GM19240 (cell line): ENCODE data around the gene DCAF8.
A peak's percentile ranks its signal among the peaks of the same experiment; 100 is the strongest.

Experiments
- DNase-seq: peaks from one replicate; pipeline ENCODE4 v3.0.0; 2011; ENCODE audit warnings: low spot score; ENCODE audit not compliant: insufficient read length

Gene DCAF8

GRCh38 chr1:160264795-160265307 is 2.5 kb upstream of the DCAF8 start:
- no peak for DNase-seq

GRCh38 chr1:160261556-160261892 is 825 bp downstream of the DCAF8 start:
- peak; percentile 30 for DNase-seq

- no peak for DNase-seq
Observed at GRCh38 chr1:160260406-160261382, 1.7 kb downstream of the DCAF8 start.

DNA sequence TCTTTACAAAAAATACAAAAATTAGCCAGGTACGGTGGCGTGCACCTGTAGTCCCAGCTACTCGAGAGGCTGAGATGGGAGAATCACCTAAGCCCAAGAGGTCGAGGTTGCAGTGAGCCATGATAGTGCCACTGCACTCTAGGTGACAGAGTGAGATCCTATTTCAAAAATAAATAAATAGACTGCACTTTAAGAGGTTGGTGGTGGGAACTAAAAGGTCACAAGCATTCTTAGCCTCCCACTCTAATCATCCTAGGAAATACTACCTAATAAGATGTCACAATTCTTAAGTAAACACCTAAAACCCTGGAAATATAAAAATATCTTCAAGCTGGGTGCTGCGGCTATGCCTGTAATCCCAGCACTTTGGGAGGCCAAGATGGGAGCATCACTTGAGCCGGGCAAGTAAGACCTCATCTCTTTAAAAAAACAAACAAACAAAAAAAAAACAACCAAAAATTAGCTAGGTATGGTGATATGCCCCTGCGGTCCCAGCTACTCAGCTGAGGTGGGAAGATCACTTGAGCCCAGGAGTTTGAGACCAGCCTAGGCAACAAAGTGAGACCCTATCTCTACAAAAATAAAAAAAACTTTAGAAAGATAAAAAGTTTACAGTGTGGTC is 4.1 kb downstream of the DCAF8 start:
- no peak for DNase-seq

DNA sequence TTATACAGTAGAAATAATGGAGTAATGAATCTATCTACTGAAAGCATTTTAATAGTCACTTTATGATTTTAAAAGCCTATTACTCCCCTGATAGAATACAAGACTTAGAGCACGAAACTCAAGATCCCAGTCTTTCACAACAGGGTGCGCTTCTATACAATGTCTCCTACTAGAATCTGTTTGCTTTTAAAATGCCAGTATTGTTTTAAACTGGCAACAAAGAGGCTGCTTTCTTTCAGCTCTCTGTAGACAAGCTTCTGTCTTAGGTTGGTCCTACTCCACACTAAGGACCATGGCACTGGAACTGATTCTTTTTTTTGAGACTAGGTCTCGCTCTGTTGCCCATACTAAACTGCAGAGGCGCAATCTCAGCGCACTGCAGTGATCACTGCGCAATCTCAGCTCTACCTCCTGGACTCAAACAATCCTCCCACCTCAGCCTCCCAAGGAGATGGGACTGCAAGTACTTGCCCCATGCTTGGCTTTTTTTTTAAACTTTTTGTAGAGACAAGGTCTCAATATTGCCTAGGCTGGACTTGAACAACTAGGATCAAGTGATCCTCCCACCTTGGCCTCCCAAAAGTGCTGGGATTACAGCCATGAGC is 4.8 kb downstream of the DCAF8 start:
- DNase-seq, result no peak

DNA sequence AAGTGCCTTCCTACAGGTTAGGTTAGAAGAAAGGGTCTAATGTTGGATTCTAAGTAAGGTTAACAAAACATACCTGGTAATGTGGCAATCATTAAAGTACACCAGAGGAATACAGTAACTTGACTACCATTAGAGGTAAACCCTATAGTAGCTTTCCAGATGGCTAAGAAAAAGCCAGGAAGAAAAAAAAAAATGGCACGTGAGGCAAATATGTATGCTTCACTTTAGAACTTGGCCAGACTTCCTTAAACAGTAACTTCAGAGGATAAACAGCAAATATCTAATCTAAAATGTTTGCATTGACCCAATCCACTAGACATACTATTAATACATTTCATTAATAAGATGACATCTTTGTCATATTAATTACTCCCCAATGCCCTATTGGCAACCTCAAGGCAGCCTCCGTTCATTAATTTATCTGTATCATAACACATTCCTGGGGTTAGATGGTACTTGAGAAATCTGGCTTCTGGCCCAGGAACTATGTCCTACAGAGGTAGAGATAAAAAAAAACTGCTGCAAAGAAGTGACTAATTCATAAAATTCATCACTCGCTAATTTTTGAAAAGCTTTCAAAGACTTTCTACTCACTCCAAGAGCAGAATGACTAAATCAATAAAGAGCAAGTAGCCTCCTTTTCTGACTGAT is 5.8 kb downstream of the DCAF8 start:
- DNase-seq, result no peak

- DNase-seq, result no peak
Observed at GRCh38 chr1:160255781-160256300, 6.5 kb downstream of the DCAF8 start.

GRCh38 chr1:160251687-160252526 is 10.4 kb downstream of the DCAF8 start:
- DNase-seq, result peak; percentile 34

DNA sequence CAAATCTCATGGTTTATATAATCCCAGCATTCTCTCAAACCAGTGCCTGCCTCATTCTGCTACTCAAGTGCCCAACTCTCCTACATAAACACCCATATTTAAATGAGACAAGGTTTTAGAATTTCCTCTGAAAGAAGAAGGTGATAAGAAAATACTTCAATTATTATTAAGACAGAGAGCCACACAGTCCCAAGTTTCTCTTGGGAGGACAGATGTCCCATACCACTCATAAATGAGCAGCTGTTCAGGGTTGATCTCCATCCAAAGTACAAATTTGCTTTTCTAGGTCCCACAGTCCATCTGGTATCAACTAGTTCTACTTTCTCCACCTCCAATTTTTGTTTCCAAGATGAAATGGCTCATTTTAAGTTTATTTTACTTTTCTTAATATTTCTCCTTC is 11.3 kb downstream of the DCAF8 start:
- no peak for DNase-seq

- no peak for DNase-seq
Observed at GRCh38 chr1:160247053-160247452, 15.3 kb downstream of the DCAF8 start.

GRCh38 chr1:160245434-160245833 is 16.9 kb downstream of the DCAF8 start:
- no peak for DNase-seq

DNA sequence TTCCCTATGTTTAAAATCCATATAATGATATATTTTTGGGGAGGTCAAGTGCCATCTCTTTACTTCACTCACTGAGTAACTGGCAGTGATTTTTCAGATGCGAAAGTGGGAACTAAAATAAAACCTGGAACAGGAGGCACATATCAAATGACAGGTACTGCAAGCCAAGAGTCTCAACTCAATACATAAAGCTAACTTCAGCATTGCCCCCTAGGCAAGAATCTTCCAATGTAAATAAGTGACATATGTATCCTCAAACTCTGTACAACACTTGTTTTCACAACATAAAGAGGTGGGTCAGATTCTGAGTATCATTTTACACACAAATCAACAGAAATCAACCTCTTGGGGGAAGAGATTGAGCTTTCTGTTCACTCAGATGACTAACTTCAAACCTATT is 18.1 kb downstream of the DCAF8 start:
- no peak for DNase-seq

- no peak for DNase-seq
Observed at GRCh38 chr1:160243767-160244166, 18.6 kb downstream of the DCAF8 start.

GRCh38 chr1:160239582-160240299 is 22.6 kb downstream of the DCAF8 start:
- DNase-seq, result no peak

GRCh38 chr1:160238408-160238807 is 23.9 kb downstream of the DCAF8 start:
- DNase-seq, result no peak

GRCh38 chr1:160237558-160237957 is 24.8 kb downstream of the DCAF8 start:
- no peak for DNase-seq

DNA sequence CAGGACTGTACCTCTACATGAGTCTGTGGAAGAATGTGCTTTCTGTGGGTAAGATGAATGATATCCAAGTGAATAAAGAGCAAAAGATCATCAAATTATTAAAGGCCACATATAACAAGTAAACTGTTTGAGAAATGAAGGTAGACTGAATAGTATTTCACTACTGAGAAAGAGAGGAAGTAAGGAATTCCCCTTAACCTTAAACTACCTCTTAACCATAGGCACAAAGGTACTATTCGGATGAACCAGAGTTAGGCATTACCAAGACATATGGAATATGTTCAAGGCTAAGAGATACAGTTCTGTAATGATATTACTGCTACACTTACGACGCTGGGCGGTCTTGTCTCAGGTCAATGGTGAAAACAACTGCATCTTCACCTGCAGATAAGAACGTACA is 25.5 kb downstream of the DCAF8 start:
- DNase-seq, result no peak

DNA sequence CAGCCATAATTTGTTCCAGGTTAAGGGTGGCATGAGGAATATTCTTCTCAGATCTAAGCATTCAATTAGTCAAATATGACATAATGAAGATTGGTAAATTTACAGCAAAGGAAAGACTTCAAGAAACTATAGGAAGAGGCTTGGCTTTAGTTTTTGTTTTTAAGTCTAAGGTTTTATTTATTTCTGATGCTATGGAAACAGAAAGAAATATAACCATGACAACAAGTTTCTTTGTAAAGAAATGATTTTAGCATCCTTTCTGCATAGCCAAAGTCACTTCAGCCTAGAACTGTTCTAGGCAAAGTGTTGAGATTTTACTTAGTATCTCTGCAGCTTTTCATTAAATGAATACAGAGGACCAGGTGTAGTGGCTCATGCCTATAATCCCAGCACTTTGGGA is 29.4 kb downstream of the DCAF8 start:
- no peak for DNase-seq

GRCh38 chr1:160228431-160228830 is 33.9 kb downstream of the DCAF8 start:
- no peak for DNase-seq

DNA sequence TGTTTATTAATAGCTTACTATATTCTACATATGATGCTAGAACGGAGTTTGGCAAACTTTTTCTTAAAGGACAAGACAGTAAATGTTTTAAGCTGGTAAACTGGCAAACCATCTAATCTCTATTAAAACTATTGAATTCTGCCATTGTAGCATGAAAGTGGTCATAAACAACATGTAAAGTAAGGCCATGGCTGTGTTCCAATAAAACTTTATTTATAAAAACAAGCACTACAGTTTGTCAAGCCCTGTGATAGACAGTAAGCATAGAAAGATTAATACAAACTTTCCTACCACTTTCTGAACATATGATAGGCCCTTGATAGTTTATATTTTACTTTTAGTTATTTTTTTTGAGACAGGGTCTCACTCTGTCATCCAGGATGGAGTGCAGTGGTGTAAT is 34.8 kb downstream of the DCAF8 start:
- DNase-seq, result no peak
